GM12878 (cell line): Measurements from ENCODE around the gene CNTLN.

Source experiments
- JUND ChIP-seq: IDR thresholded peaks from 2 replicates; pipeline ENCODE4 v1.6.1; 2012; ENCODE audit warnings: low read depth, mild to moderate bottlenecking, low read length, improper control_type of control experiment, moderate library complexity
- TF ChIP-seq, protein P1 (sequence below): fragments of 450-650 bp; IDR thresholded peaks from 2 replicates; pipeline ENCODE4 v1.6.1; 2017; ENCODE audit warnings: mild to moderate bottlenecking, low read depth, inconsistent platforms; ENCODE audit not compliant: poor library complexity, severe bottlenecking
- TF ChIP-seq, protein P2 (sequence below): IDR thresholded peaks from 2 replicates; pipeline ENCODE4 v1.6.1; 2012; ENCODE audit warnings: low read depth, low read length, improper control_type of control experiment

DNA sequence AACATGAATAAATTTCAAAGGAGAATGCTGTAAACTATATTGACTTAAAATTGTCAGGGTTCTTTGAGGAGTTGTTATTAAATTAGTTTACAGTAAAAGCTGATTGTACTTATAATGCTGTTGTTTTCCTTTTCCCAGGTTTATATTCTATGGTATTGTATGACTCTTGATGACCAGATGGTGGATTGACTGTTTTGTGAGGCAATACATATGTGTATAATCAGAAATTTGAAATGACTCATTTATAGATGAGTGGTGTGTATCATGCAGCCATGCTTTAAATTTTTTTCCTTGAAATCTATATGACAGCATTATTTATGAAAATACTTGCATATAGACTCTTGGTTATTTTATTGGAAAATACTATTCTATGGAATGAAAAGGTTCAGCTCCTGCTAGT, 195.3 kb downstream of the CNTLN start:
- TF ChIP-seq, protein P1, sequence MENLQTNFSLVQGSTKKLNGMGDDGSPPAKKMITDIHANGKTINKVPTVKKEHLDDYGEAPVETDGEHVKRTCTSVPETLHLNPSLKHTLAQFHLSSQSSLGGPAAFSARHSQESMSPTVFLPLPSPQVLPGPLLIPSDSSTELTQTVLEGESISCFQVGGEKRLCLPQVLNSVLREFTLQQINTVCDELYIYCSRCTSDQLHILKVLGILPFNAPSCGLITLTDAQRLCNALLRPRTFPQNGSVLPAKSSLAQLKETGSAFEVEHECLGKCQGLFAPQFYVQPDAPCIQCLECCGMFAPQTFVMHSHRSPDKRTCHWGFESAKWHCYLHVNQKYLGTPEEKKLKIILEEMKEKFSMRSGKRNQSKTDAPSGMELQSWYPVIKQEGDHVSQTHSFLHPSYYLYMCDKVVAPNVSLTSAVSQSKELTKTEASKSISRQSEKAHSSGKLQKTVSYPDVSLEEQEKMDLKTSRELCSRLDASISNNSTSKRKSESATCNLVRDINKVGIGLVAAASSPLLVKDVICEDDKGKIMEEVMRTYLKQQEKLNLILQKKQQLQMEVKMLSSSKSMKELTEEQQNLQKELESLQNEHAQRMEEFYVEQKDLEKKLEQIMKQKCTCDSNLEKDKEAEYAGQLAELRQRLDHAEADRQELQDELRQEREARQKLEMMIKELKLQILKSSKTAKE = no peak
- TF ChIP-seq, protein P2, sequence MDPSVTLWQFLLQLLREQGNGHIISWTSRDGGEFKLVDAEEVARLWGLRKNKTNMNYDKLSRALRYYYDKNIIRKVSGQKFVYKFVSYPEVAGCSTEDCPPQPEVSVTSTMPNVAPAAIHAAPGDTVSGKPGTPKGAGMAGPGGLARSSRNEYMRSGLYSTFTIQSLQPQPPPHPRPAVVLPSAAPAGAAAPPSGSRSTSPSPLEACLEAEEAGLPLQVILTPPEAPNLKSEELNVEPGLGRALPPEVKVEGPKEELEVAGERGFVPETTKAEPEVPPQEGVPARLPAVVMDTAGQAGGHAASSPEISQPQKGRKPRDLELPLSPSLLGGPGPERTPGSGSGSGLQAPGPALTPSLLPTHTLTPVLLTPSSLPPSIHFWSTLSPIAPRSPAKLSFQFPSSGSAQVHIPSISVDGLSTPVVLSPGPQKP = no peak
- no peak for TF ChIP-seq JUND
